Naive thymus-derived CD4-positive, alpha-beta T cell (primary cell): ENCODE data around the gene PPDPF. TPM values are rescaled to one million over a fixed set of nuclear protein-coding genes. Genes with fewer than 3 reads are reported as not detected.
"Not testable (repeated sequence)": the region's sequence is repeated elsewhere in the genome, so short reads cannot be mapped to it uniquely, and the experiment has no call there.

ENCODE experiments used
- ATAC-seq: fragments of 150-1000 bp; cut with Tn5 transposase; 2 replicates; pipeline ENCODE4 v1.10.0; 2021; ENCODE audit warnings: mild to moderate bottlenecking, moderate library complexity
- CTCF ChIA-PET: fragments of 350-600 bp; sonication (Branson Sonifier 250); formaldehyde crosslinking; loops from one replicate; lab custom pipeline; 2021; ENCODE audit warnings: antibody characterized with exemption; lab: Charles Lee
- POLR2A ChIA-PET: fragments of 350-600 bp; sonication (Branson Sonifier 250); formaldehyde crosslinking; loops from one replicate; lab custom pipeline; 2021; ENCODE audit warnings: antibody characterized with exemption, inconsistent platforms; lab: Charles Lee
- DNase-seq, 9 donors: peaks; one replicate each; pipeline versions ENCODE4 v3.0.0 to v3.0.0-alpha.2; 2020 to 2022; ENCODE audit warnings: mixed read lengths in 1 of 9
- H3K27ac ChIP-seq: one replicate; pipeline ENCODE4 v1.7.0; 2013; ENCODE audit warnings: mild to moderate bottlenecking, low read depth, low read length, moderate library complexity
- H3K27me3 ChIP-seq, 2 donors: one replicate each; pipeline ENCODE4 v1.7.0; 2013; ENCODE audit warnings: low read length in 2 of 2, mild to moderate bottlenecking in 2 of 2, moderate library complexity in 2 of 2; ENCODE audit not compliant: control insufficient read depth in 2 of 2, insufficient read depth in 2 of 2
- H3K36me3 ChIP-seq, 3 experiments: 1 replicate in 2 of 3; 2 replicates in 1 of 3; pipeline ENCODE4 v1.7.0; 2013; ENCODE audit warnings: low read length in 3 of 3, mild to moderate bottlenecking in 3 of 3, moderate library complexity in 1 of 3; ENCODE audit not compliant: insufficient read depth in 3 of 3, control insufficient read depth in 2 of 3
- H3K4me1 ChIP-seq, 2 donors: one replicate each; pipeline ENCODE4 v1.7.0; 2013; ENCODE audit warnings: low read length in 2 of 2, mild to moderate bottlenecking in 2 of 2, moderate library complexity in 1 of 2; ENCODE audit not compliant: control insufficient read depth in 2 of 2, insufficient read depth in 2 of 2
- H3K4me3 ChIP-seq: 2 replicates; pipeline ENCODE4 v1.7.0; 2013; ENCODE audit warnings: mild to moderate bottlenecking, low read length
- H3K9me3 ChIP-seq, 3 experiments: 1 replicate in 2 of 3; 2 replicates in 1 of 3; pipeline ENCODE4 v1.7.0; 2013; ENCODE audit warnings: low read length in 3 of 3; ENCODE audit not compliant: control insufficient read depth in 2 of 3
- H3K27ac Mint-ChIP-seq, 9 donors: one replicate each; pipeline ENCODE4 v1.8.0; 2020 to 2022; ENCODE audit warnings: mixed read lengths in 9 of 9, mild to moderate bottlenecking in 8 of 9, moderate library complexity in 5 of 9, inconsistent platforms in 2 of 9
- H3K27me3 Mint-ChIP-seq, 5 donors: one replicate each; pipeline ENCODE4 v1.8.0; 2021 to 2022; ENCODE audit warnings: mixed read lengths in 5 of 5, mild to moderate bottlenecking in 1 of 5
- H3K36me3 Mint-ChIP-seq, 5 donors: one replicate each; pipeline ENCODE4 v1.8.0; 2020 to 2022; ENCODE audit warnings: mixed read lengths in 5 of 5, mild to moderate bottlenecking in 3 of 5, inconsistent platforms in 1 of 5
- H3K4me1 Mint-ChIP-seq, 7 donors: one replicate each; pipeline ENCODE4 v1.8.0; 2020 to 2022; ENCODE audit warnings: mixed read lengths in 7 of 7, mild to moderate bottlenecking in 3 of 7, inconsistent platforms in 1 of 7
- H3K4me3 Mint-ChIP-seq, 10 donors: one replicate each; pipeline ENCODE4 v1.8.0; 2020 to 2022; ENCODE audit warnings: mild to moderate bottlenecking in 10 of 10, mixed read lengths in 10 of 10, moderate library complexity in 6 of 10, inconsistent platforms in 2 of 10
- H3K9me3 Mint-ChIP-seq, 11 donors: one replicate each; pipeline ENCODE4 v1.8.0; 2020 to 2022; ENCODE audit warnings: mixed read lengths in 11 of 11, mild to moderate bottlenecking in 4 of 11, inconsistent platforms in 1 of 11, moderate library complexity in 1 of 11
- intact Hi-C, 2 donors: fragments of 100-400 bp; cut with micrococcal nuclease; formaldehyde crosslinking; loops; one replicate each; pipeline ENCODE4 v1.15.1; 2023
- polyA plus RNA-seq, 2 donors: library from polyadenylated mRNA; unstranded; fragments of 300-500 nt; fragmentation: Illumina TruSeq; gene quantifications; one replicate each; pipeline ENCODE4 v1.2.3, GENCODE V29; 2021
- total RNA-seq, 6 experiments: library from RNA in 5 of 6; stranded (reverse) in 5 of 6; gene quantifications; 1 replicate in 5 of 6; 2 replicates in 1 of 6; pipeline ENCODE4 v1.2.3 and lab custom pipeline; 2021 to 2026

Gene PPDPF
- total and polyA plus RNA-seq, 7 experiments from 2014 or later = 67.7 to 225 (median 173) TPM

GRCh38 chr20:63557481-63557891 is 36.9 kb downstream of the PPDPF start:
- peaks cover 8 to 16% of the 10 kb centered on the region in 2 donors for H3K4me1 ChIP-seq
- POLR2A ChIA-PET = interaction anchor here (0.9 to 1.2 kb wide), 5 partner anchors 14 to 67 kb away, joined by 3 to 4 read pairs (median 3); partner anchors contain the start of gene PPDPF
- H3K9me3 ChIP-seq = no peaks in the 10 kb centered on the region
- intact Hi-C loops = no loop called here
- Mint-ChIP-seq H3K27me3 (peaks cover 0 to 2% (median 0%) of the 10 kb centered on the region in 5 donors), H3K9me3 (peaks cover 0 to 2% (median 0%) of the 10 kb centered on the region in 11 donors), H3K36me3 (peaks cover 0 to 15% (median 4%) of the 10 kb centered on the region in 5 donors), H3K4me3 (peak overlapping the region in 1 of 10 donors; percentile 16), H3K27ac (peak overlapping the region in 2 of 9 donors; percentile 43 to 79), H3K4me1 (peaks cover 3 to 12% (median 7%) of the 10 kb centered on the region in 7 donors)
- no peaks in the 10 kb centered on the region for H3K27me3 ChIP-seq
- H3K36me3 ChIP-seq = peaks cover 0 to 28% (median 3%) of the 10 kb centered on the region in 3 experiments
- H3K27ac ChIP-seq = no peak overlapping the region
- DNase-seq (no peak), ATAC-seq (no peak)
- no peak overlapping the region for H3K4me3 ChIP-seq
- CTCF ChIA-PET = no interaction called here

- Histone ChIP-seq H3K27me3 (no peaks in the 10 kb centered on the region), H3K27ac (no peak overlapping the region), H3K36me3 (peaks cover 0 to 43% (median 3%) of the 10 kb centered on the region in 3 experiments), H3K4me3 (no peak overlapping the region), H3K9me3 (no peaks in the 10 kb centered on the region), H3K4me1 (peaks cover 0 to 5% of the 10 kb centered on the region in 2 donors)
- intact Hi-C loops = no loop called here
- DNase-seq (no peak), ATAC-seq (no peak)
- no peak overlapping the region for H3K4me3 Mint-ChIP-seq
- peaks cover 0 to 15% (median 4%) of the 10 kb centered on the region in 5 donors for H3K36me3 Mint-ChIP-seq
- no peaks in the 10 kb centered on the region for H3K27me3 Mint-ChIP-seq
- H3K27ac Mint-ChIP-seq = no peak overlapping the region
- peaks cover 0 to 2% (median 0%) of the 10 kb centered on the region in 11 donors for H3K9me3 Mint-ChIP-seq
- ChIA-PET CTCF (no interaction called here), POLR2A (no interaction called here)
- peaks cover 0 to 5% (median 0%) of the 10 kb centered on the region in 7 donors for H3K4me1 Mint-ChIP-seq
These were observed 38.4 kb downstream of the PPDPF start for GRCh38 chr20:63558804-63559484.

- H3K27ac Mint-ChIP-seq, H3K4me1 Mint-ChIP-seq, H3K27ac ChIP-seq, intact Hi-C loops, H3K4me1 ChIP-seq, CTCF ChIA-PET, H3K9me3 Mint-ChIP-seq, H3K27me3 ChIP-seq, H3K27me3 Mint-ChIP-seq, ATAC-seq, H3K4me3 ChIP-seq, H3K9me3 ChIP-seq, H3K4me3 Mint-ChIP-seq: not testable (repeated sequence)
- POLR2A ChIA-PET = interaction anchor here (1.0 kb wide), 1 partner anchor 66 kb away, joined by 4 read pairs; no protein-coding TSS in a partner anchor
- H3K36me3 ChIP-seq = peaks cover 0 to 51% (median 3%) of the 10 kb centered on the region in 3 experiments
- peak in 3 of 9 donors; percentile 34 to 74 (median 36) for DNase-seq
- H3K36me3 Mint-ChIP-seq = peaks cover 0 to 15% (median 4%) of the 10 kb centered on the region in 5 donors
These were observed 39.1 kb downstream of the PPDPF start for GRCh38 chr20:63559485-63560332.

GRCh38 chr20:63560333-63560805 is 39.8 kb downstream of the PPDPF start:
- DNase-seq (no peak), ATAC-seq (no peak)
- ChIA-PET CTCF (no interaction called here), POLR2A (interaction anchor here (1.0 kb wide), 1 partner anchor 65 kb away, joined by 4 read pairs; no protein-coding TSS in a partner anchor)
- H3K4me1 ChIP-seq = no peaks in the 10 kb centered on the region
- H3K4me3 ChIP-seq = no peak overlapping the region
- peaks cover 0 to 5% (median 0%) of the 10 kb centered on the region in 7 donors for H3K4me1 Mint-ChIP-seq
- intact Hi-C loops = no loop called here
- peaks cover 0 to 15% (median 4%) of the 10 kb centered on the region in 5 donors for H3K36me3 Mint-ChIP-seq
- no peaks in the 10 kb centered on the region for H3K9me3 ChIP-seq
- no peak overlapping the region for H3K4me3 Mint-ChIP-seq
- H3K27ac ChIP-seq = no peak overlapping the region
- H3K27me3 ChIP-seq = no peaks in the 10 kb centered on the region
- H3K27me3 Mint-ChIP-seq = no peaks in the 10 kb centered on the region
- peaks cover 0 to 57% (median 3%) of the 10 kb centered on the region in 3 experiments for H3K36me3 ChIP-seq
- peaks cover 0 to 2% (median 0%) of the 10 kb centered on the region in 11 donors for H3K9me3 Mint-ChIP-seq
- peak overlapping the region in 1 of 9 donors; percentile 49 for H3K27ac Mint-ChIP-seq

- Histone ChIP-seq H3K4me3 (no peak overlapping the region), H3K9me3 (no peaks in the 10 kb centered on the region), H3K27me3 (no peaks in the 10 kb centered on the region), H3K27ac (no peak overlapping the region), H3K36me3 (peaks cover 0 to 62% (median 3%) of the 10 kb centered on the region in 3 experiments), H3K4me1 (no peaks in the 10 kb centered on the region)
- ATAC-seq (no peak), DNase-seq (no peak)
- ChIA-PET POLR2A (interaction anchor here (1.0 kb wide), 1 partner anchor 64 kb away, joined by 4 read pairs; no protein-coding TSS in a partner anchor), CTCF (no interaction called here)
- intact Hi-C loops = no loop called here
- peaks cover 0 to 18% (median 4%) of the 10 kb centered on the region in 5 donors for H3K36me3 Mint-ChIP-seq
- H3K4me3 Mint-ChIP-seq = no peak overlapping the region
- H3K27me3 Mint-ChIP-seq = no peaks in the 10 kb centered on the region
- H3K9me3 Mint-ChIP-seq = peaks cover 0 to 2% (median 0%) of the 10 kb centered on the region in 11 donors
- peaks cover 0 to 5% (median 0%) of the 10 kb centered on the region in 7 donors for H3K4me1 Mint-ChIP-seq
- H3K27ac Mint-ChIP-seq = no peak overlapping the region
These were observed 40.5 kb downstream of the PPDPF start for GRCh38 chr20:63560856-63561609.
